ENCODE measurements around the gene LEP. TPM values are rescaled to one million over a fixed set of nuclear protein-coding genes. Genes with fewer than 3 reads are reported as not detected.

Gene LEP
- total and polyA plus RNA-seq, 4 donors, result 0.06 to 0.15 (median 0.10) TPM; not detected in 1

DNA sequence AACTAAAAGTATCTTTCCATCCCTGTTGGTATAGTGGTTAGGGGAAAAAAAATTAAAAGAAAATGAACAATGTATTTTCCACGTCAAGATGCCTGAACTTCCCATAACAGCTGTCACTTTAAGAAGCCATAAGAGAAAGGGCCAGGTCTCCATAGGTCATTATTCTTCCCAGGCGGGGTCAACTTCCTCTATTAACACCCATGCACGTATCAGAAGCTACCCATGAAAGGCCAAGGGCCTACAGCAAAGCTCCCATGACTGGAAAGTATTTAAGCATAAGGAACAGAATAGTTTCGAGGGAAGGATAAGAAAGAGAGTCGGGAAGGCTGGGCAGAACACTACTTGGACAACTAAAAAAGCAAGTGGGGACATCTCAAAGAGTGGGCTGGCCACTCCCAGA is 62.6 kb downstream of the LEP start:
- peaks cover 56% of the 10 kb centered on the region for H3K36me3 ChIP-seq (ENCODE audit: control insufficient read depth, insufficient read depth, low read length)
- no peaks in the 10 kb centered on the region for H3K9me3 ChIP-seq (ENCODE audit: control insufficient read depth, insufficient read depth, low read length)
- H3K27me3 ChIP-seq (ENCODE audit: control insufficient read depth, insufficient read depth, low read length), result no peaks in the 10 kb centered on the region
- no peak overlapping the region for H3K4me3 ChIP-seq (ENCODE audit: low read depth, low read length)
- no peak for DNase-seq (ENCODE audit: low read depth in 4 of 6, low spot score in 6 of 6)
- H3K27ac ChIP-seq (ENCODE audit: low read depth, low read length), result no peak overlapping the region
- WGBS (ENCODE audit: insufficient coverage), result 95% methylated on average over 3 of the region's 5 CpGs
- H3K4me1 ChIP-seq (ENCODE audit: control insufficient read depth, insufficient read depth, low read length), result peaks cover 12% of the 10 kb centered on the region

DNA sequence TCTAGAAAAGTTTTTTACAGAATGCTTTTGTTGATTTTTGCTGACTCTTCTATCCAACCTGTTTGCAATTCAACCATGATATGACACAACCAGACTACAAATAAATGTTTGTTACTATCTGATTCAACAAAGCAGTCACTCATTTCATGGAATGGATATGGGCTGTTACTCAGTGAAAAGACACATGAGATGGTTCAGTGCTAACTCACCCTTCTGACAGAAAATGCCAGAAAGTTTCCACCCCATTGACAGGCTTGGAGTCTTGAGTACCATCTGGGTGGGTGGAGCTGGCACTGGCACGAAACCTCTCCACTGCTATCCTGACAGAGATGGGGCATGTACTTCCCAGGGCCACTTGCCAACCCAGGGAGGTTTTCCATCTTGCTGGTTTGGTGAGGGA is 63.1 kb downstream of the LEP start:
- Histone ChIP-seq H3K4me1 (ENCODE audit: control insufficient read depth, insufficient read depth, low read length) (peaks cover 7% of the 10 kb centered on the region), H3K36me3 (ENCODE audit: control insufficient read depth, insufficient read depth, low read length) (peaks cover 61% of the 10 kb centered on the region), H3K4me3 (ENCODE audit: low read depth, low read length) (no peak overlapping the region), H3K27ac (ENCODE audit: low read depth, low read length) (no peak overlapping the region), H3K9me3 (ENCODE audit: control insufficient read depth, insufficient read depth, low read length) (no peaks in the 10 kb centered on the region), H3K27me3 (ENCODE audit: control insufficient read depth, insufficient read depth, low read length) (no peaks in the 10 kb centered on the region)
- WGBS (ENCODE audit: insufficient coverage), result 83% methylated on average over 1 of the region's 1 CpG
- peak in 1 of 6 donors; percentile 65 for DNase-seq (ENCODE audit: low read depth in 4 of 6, low spot score in 6 of 6)

DNA sequence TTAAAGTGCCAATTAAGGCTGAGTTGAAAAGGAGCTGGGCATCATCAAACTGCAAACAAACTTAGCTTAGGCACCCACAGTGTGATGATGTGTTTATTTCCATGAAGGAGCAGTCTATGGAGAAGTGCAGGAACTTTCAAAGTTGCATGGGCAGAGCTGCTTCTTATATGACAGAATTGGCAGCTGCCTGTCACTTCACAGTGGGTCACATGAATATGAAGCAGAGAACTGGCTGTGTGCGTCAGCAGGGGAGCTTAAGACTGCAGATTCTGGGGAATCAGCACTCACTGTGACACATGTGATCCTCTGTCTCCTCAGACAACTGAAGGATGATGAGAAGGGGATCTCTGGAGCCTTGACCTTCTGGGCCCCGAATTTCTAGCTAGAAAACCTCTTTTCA is 66.0 kb downstream of the LEP start:
- no peaks in the 10 kb centered on the region for H3K27me3 ChIP-seq (ENCODE audit: control insufficient read depth, insufficient read depth, low read length)
- H3K9me3 ChIP-seq (ENCODE audit: control insufficient read depth, insufficient read depth, low read length), result no peaks in the 10 kb centered on the region
- no peak for DNase-seq (ENCODE audit: low read depth in 4 of 6, low spot score in 6 of 6)
- no peak overlapping the region for H3K4me3 ChIP-seq (ENCODE audit: low read depth, low read length)
- peaks cover 5% of the 10 kb centered on the region for H3K4me1 ChIP-seq (ENCODE audit: control insufficient read depth, insufficient read depth, low read length)
- H3K27ac ChIP-seq (ENCODE audit: low read depth, low read length), result no peak overlapping the region
- H3K36me3 ChIP-seq (ENCODE audit: control insufficient read depth, insufficient read depth, low read length), result peaks cover 64% of the 10 kb centered on the region
- WGBS (ENCODE audit: insufficient coverage), result no CpG with 5 or more reads among the region's 2 CpGs

Small RNAs within 50 kb of the gene (small RNA-seq; reads per million reads assigned to genes)
- gene MIR129-1 (ENCODE audit: low replicate concordance), result 2.2 reads per million, percentile 91 among the genes with 10 or more reads in this experiment

Other genes starting within 250 kb of the LEP start
- 10 to 100 TPM; 16.1 to 18.9 TPM for gene LRRC4, start 209.8 kb upstream of the LEP start, total RNA-seq
- 10 to 100 TPM; 62.3 to 66.8 TPM for gene LRRC4, start 209.8 kb upstream of the LEP start, polyA plus RNA-seq (ENCODE audit: insufficient read length in 2 of 2)
- 10 to 100 TPM; 15.4 to 34.0 TPM for gene RBM28, start 102.6 kb downstream of the LEP start, total RNA-seq
- gene RBM28, start 102.6 kb downstream of the LEP start, polyA plus RNA-seq (ENCODE audit: insufficient read length in 2 of 2), result 10 to 100 TPM; 39.3 to 48.8 TPM
- gene PRRT4, start 120.4 kb downstream of the LEP start, total RNA-seq, result 1 to 10 TPM; 4.0 to 6.7 TPM
- 10 to 100 TPM; 35.1 to 43.8 TPM for gene PRRT4, start 120.4 kb downstream of the LEP start, polyA plus RNA-seq (ENCODE audit: insufficient read length in 2 of 2)
- gene IMPDH1, start 168.7 kb downstream of the LEP start, total RNA-seq, result 10 to 100 TPM; 28.5 to 28.8 TPM
- gene IMPDH1, start 168.7 kb downstream of the LEP start, polyA plus RNA-seq (ENCODE audit: insufficient read length in 2 of 2), result 10 to 100 TPM; 47.1 to 64.5 TPM
- 10 to 100 TPM; 25.1 to 62.1 TPM for gene HILPDA, start 214.6 kb downstream of the LEP start, total RNA-seq
- gene HILPDA, start 214.6 kb downstream of the LEP start, polyA plus RNA-seq (ENCODE audit: insufficient read length in 2 of 2), result 10 to 100 TPM; 14.4 to 29.5 TPM
- 10 to 100 TPM; 31.6 to 36.8 TPM for gene METTL2B, start 235.5 kb downstream of the LEP start, total RNA-seq
- gene METTL2B, start 235.5 kb downstream of the LEP start, polyA plus RNA-seq (ENCODE audit: insufficient read length in 2 of 2), result 10 to 100 TPM; 31.9 to 39.3 TPM